Activated CD4-positive, CD25-positive, alpha-beta regulatory T cell treated with anti-CD3 and anti-CD28 coated beads, Interleukin-2, amount 50 U/mL, for 16 hours (primary cell): ENCODE data around the gene TMCC3.

Experiments used
- DNase-seq: peaks from one replicate; pipeline ENCODE4 v3.0.0-alpha.2; 2020; ENCODE audit warnings: low read depth, low spot score

TMCC3 gene

DNA sequence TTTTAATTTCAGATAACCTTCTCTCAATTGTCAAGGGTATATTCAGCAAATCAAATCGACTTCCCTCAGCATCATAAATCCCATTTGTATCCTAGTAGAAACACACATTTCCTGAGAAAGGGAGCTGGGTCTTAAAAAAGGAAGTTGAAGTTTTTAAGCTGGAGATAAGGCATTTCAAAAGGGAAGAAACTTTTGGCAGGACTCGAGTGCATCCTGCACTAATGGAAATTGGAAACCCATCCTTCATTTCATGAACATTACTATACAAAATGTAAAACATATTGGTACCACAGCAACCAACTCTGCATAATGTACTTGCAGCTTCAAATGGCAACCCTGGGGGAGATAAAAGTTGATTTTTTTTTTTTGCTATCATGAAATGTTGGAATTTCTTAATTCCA is 23.7 kb upstream of the TMCC3 start:
- DNase-seq, result no peak

DNA sequence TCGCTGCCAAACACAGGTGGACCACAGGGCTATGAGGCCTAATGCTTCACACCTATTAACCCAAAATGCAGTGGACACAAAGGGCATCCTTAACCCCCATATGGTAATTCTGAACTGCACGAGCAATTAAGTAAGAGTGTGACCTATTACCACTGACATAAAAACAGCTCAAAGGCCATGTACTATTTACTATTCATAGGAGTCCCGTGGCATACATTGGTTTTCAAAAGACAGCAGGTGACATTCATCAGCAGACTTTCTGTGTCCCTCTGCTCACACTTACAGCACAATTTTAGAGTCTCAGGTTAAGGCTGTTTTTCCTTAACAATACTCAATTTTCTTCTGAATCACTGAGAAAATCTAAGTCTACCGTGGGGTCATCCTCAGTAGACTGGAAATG is 23.1 kb upstream of the TMCC3 start:
- no peak for DNase-seq

DNA sequence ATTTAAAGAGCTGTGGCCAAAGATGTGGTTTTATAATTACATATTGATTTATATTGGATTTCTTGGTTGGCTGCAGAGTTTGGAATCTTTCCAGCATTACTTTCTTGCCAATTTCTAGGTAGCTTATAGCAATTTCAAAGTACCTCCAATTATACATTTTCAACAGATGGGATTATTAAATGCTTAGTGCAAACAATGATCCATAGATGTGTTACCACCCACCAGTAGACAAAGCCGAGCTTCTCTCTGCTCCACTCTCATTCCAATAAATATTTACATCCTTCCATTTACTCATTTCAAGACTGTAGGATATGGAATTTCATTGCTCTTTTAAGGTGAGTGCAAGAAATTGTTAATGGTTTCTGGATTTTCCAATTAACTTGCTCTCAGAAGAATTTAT is 21.6 kb upstream of the TMCC3 start:
- no peak for DNase-seq

DNA sequence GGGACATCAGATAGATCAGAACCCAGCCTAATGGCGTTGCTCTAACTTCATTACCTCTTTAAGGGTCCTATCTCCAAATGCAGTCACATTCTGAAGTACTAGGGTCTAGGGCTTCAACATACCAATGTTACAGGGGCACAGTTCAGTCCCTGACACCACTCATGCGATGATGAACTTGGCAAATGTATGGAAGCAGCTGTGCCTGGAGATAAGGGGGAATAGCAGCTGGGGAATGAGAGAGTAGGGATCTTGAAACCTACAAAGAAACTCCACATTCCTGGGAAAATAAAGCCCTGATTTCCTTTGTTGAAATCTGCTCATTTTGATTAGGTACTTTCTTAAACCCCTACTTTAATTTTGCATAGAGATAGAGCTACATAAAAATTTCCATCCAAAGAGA is 20.5 kb upstream of the TMCC3 start:
- no peak for DNase-seq

DNA sequence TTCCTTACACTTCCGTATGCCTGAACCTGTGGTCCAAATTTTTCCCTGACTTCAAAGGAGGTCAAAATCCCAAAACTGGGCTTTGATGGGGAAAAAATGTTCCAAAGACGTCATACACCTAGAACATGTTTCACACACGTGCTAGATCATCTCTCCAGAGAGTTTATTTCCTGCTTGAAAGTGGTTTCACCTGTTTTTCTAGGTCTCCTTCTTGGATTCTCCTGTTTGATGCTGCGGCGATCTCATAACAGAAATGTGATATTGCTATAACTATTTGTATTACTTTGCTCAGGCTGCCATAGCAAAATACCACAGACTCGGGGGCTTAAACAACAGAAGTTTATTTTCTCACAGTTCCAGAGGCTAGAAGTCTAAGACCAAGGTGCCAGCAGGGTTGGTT is 19.7 kb upstream of the TMCC3 start:
- no peak for DNase-seq

DNA sequence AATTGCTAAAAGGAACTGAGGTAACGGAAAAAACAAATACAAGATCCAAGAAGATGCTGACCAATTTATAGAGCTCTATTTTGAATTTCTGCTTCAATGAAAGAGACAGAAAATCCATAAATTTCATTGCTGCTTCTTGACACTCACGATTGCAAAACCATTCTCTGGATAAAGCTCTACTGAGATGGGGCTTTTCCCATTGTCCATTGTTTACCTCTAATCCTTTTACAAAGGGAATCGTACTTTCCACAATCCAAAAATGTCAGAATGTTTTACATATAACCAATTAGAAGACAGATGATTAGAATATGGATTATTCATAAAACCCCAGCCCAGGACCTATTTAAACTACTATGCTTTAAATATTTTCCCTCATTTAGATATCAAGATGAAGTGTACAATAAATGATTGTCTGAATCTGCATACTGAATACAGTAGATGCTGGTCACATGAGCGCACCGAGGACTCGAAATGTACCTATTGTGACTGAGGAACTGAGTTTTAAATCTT is 16.7 kb upstream of the TMCC3 start:
- DNase-seq, result no peak

DNA sequence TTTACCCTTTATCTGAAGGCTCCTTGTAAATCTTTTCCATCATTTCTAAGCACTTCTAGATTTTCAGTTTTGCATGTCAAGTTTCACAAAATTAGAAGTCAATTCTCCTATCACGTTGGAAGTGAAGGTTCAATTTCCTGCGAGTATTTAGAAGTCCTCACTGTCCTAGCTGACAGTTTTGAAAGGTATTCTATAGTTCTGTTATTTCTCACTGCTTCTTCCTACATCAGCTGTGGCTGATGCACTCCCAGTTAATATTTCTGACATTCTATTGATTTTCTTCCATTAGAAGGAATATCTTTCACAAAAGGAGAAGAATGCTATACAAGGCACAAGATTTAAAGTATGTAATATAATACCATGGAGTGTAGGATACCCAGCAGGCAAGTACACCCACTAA is 15.8 kb upstream of the TMCC3 start:
- DNase-seq, result no peak

DNA sequence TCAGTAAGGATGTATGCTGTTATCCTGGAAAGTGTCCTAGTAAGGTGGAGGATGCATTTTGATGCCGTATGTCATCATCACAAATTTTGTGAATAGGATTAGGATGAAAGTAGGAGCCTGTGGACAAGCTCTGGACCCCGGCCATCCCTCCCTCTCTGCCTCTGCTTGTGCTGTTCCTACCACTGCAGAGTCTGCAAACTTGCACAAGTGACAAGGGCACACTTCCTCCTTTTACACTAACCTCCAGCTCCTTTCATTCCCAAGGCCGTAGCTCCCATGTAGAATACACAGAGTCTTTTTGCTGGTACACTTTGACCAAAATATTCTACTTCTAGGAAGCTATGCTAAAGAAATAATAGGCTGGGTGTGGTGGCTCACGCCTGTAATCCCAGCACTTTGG is 13.3 kb upstream of the TMCC3 start:
- no peak for DNase-seq

DNA sequence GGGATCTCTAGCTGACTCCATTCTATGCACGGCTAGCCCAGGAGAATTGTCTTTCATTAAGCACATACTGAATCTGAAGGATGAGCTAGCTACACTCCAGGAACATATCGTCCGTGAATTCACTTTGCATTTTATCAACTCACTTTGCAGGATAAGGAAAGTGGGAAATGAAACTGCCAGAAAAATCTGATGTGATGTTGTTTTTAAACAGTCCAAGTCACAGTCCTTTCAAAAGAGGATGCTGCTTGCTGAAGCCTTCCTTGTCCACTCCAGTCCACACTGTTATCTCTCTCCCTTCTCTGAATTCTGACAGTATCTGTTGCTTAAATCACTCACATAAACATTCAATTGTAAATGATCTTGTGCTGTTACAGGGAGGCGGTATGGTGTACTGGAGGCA is 12.7 kb upstream of the TMCC3 start:
- DNase-seq, result no peak

DNA sequence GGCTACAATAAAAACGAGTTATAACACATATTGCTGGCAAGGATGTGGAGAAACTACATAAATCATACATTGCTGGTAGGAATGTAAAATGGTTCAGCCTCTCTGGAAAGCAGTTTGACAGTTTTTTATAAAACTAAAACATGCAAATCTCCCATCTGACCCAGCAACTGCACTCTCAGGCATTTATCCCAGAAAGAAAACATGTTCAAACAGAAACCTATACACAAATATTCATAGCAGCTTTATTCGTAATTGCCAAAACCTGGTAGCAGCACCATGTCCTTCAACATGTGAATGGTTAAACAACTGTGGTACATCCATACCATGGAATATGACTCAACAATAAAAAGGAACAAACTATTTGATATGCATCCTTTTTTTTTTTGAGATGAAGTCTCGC is 10.1 kb upstream of the TMCC3 start:
- DNase-seq, result no peak

DNA sequence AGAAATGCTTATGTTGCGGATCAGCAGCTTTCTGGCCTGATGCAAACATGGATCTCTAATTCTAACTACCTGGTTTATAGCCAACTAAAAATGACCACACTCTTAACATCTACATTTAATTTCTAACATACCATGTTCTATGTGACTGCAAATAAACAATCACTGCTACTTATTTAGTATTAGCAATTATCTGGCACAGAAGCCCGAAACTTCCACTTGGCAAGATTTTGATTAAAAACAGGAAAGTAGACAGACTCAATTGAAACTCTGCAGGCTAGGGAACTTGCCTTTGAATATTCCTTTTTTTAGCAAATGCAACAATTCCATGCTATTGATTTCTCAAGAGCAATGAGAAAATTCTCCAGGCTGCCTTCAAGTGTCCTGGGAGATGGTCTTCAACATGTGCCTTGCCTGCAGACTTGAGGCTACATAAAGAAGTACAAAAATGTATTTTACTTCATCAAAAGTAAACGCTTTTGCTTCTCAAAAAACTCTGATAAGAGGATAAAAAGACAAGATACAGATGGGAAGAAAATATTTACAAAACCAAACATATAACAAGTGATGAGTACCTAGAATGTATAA is 9.1 kb upstream of the TMCC3 start:
- no peak for DNase-seq

DNA sequence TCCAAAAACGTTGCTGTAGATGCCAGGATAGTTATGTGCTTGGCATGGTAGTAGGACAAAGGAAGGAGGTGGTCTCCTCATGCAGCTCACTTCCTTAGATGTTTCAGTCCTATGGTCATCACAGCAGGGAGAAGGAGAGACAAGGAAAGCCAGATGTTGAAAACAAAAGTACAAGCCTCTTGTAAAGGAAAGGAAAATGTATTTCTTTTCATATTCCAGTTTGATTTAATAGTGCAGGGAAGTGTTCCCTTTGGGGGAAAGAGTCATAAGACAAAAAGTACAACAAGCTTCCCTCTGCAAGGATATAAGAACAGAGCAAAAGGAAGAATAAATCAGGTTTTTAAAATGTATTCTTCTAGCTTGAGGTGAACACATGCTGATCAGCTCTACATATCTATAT is 8.6 kb upstream of the TMCC3 start:
- no peak for DNase-seq

DNA sequence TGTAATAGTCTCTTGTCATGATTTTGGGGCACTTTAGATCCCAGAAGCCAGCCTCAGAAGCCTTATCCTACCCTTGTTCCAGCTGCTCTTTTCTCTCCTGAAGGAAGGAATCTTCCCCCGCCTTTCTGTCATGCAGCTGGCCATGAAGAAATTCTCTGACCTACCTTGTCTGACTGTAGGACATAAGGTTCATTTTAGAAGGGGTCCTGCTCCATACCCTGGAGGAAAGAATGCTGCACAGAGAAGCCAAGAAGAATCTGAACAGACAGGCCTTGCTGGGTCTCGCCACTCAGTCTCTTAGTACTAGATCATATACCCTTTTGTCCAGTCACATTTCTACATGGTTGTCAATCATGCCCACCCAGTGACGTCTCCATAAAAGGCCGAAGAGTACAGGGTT is 6.2 kb upstream of the TMCC3 start:
- DNase-seq, result no peak

DNA sequence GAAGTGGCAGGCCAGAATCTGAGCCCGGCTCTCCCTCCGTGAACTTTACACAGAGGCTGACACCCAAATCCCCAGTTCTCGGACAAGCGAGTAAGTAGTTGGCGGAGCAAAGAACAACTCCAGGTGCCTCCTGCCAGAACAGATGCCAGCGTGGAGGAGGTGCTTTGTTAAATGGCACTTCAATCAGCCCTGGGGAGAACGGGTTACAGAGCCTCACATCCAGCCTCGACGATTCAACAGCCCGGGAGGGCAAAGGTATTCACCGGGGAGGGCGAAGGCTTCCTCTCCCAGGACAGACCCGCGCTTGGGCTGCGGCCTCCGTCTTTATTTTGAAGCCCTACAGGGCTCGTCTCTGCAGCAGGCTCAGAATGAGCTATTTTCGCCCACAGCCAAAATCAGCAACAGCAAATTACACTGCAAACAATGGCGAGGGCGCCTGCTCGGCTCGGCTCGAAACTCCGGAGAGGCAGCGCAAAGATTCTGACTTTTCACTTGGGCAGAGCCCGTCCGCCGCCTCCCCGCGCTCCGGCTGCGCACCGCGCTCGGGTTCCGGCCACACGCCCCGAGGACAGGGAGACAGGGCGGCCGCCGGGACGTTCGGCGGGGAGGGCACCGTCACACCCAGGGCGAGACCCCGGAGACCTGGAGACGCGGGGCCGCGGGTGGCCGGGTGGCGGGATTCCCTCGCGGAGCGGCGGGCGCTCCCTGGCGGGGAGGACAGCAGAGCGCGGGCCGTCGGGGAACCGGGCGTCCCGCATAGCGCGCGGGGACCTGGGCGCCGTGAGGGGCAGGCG is 811 bp downstream of the TMCC3 start:
- no peak for DNase-seq

DNA sequence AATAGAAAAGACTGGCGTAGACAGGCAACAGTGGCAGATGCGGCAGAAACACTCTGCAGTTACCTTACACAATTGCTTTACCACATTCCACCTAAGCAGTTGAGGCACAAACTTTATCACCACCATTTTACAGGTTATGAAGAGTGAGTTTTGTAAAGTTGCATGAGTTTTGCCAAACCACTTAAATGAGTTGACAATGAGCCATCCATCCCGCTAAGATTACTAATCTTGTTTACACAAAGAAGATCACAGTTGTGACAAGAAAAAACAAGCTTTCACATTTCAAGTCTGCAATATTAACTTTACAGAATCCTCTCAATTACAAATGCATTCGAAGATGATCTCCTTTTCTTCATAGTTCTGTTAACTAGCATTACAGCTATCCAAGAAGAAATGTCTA is 1.8 kb downstream of the TMCC3 start:
- DNase-seq, result no peak

DNA sequence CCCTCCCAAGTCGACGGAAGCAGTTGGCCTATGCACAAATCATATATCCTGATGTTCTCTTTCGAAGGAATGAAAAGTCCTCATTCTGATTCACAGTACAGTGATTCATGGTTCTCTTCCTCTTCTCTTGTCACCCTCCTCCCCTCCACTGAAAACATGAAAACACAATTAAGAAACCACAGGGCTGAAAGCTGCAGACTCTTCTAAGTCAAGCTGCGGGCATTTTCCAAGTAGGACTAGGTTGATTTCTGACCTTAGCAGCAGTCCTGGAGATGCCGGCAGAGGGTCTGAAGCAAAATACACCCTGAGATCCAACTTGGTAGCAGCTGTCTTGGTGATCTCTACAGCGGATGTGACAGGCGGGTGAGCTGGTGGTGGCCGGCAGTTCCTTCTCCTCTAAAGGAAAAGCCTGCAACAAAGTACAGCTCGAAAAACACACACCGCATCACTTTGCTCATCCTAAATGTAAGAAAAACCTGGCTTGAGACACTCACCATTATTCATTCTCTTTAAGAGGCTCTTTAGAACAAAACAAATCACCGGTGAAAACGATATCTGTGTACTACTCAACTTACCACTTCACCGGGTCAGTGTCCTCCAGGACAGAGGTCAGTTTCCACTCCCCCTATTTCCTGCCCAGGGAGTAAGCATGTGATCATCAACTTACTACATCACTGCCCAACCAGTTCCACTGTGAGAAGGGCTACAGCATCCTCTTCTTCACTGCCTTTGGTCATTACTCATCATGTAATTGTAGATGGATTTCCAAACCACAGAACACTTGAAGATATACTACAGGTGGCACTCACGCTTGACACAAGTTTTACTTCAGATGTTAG is 6.0 kb downstream of the TMCC3 start:
- no peak for DNase-seq

DNA sequence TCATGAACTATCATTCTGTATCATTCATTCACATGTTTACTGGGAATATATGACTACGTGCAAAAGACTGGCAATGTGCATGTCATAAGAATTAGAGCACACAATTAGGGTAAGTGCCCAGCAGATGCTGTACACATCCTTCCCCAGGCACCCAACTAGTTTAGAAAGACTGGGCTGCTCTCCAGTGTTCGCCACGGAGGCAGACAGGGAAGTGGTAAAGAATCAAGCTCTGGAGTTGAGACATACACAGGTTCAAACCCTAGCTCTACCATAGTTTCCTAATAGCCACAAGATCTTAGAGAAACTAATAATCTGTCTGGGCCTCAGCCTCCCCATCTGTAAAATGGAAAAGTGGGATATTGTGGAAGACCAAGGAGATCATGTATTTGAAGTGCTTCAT is 6.8 kb downstream of the TMCC3 start:
- no peak for DNase-seq

DNA sequence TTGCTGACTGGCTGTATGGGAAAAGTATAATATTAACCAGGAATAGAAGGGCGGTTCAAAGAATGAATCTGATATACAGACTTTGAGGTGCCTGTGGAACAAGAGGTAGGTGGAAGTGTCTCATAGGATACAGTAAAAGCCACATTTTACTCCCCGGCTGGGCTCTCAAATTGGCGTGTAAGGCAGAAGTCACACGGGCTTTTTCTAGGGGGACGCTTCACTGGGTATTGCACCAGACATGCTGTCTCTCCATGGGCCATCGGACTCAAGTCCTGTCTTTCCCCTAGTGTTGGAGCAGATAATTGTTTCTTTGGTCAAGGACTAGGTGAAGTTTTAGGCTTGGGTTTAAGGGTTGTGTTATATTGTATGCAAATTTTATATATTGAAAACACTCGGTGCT is 9.1 kb downstream of the TMCC3 start:
- no peak for DNase-seq

DNA sequence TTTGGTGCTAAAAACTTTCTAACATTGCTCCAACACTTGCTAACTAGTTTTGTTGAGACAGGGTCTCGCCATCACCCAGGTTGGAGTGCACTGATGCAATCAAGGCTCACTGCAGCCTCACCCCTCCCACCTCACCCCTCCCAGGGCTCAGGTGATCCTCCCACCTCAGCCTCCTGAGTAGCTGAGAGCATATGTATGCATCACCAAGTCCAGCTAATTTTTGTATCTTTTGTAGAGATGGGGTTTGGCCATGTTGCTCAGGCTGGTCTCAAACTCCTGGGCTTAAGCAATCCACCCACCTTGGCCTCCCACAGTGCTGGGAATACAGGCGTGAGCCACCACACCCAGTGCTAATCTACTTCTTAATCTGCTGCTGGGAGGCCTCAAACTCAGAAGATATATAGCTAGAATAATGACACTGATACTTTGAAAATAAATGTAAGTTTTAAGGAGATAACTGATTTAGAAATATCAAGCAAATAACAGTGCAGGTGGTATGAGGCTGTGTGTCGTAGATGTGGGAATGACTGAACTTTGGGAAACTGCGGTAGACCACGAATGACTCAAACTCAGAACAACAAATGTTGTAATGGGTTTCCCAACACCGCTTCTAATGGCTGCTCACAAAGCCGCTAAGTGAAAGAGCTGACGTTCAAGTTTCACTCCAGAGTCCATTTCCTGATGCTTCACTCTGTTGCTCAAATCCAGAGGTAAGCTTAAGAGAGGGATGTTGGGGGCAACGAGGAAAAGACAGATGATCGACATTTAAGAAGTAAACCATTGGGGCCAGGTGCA is 10.0 kb downstream of the TMCC3 start:
- no peak for DNase-seq

DNA sequence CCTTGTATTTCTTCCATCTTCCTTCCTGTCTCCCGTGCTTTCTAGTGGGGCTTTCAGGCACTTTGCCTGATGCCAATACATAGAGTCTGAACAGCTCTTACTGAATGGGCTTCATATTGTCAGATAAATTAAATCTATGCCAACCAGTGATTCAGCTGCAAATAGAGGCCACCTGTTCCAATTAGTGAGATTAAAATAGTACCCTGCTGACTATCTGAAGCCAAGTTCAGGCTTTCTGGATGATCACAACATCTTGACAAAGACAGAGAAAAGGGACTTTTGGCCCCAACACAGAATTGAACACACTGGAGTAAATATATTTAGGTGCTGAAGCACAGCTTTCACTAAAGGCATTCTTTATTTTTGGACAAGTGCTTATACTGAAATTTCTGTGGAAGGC is 11.8 kb downstream of the TMCC3 start:
- no peak for DNase-seq

DNA sequence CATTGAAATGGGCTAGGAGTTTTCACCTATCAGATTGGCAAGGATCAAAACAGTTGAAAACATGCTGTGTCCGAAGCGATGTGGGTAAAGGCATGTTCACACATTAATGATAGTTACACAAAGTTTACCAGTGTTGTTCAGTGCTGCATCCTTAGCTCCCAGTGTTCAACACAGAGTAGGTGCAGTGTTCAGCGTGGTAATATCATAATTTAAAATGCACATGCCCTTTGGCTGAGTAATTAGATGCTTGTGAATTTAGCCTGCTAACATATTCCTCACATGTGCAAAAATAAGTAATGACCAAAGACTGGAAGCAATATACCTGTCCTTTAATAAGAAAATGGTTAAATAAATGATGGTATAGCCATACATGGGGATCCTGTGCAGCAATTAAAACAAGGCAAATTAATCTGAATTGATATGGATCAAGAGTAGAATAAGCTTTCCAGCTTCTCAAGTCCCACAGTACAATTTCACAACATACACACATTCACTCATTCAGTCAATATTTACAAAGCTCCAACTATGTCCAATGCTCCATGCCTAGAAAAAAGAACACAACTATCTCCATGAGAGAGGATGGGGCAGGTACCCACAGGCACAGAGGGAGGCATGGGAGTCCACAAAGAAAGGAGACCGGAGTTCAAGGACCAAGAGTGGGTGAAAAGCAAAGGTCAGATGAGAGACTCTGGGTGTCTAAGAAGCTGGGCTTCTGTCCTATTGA is 12.8 kb downstream of the TMCC3 start:
- no peak for DNase-seq
